RWPE1 (cell line): ENCODE results near the gene ABCA2.

Experiments
- CTCF ChIA-PET: fragments of 350-600 bp; sonication (Branson Sonifier 250); formaldehyde crosslinking; extraction: SDS; loops from one replicate; lab custom pipeline; 2021; lab: Yijun Ruan, JAX
- POLR2A ChIA-PET: fragments of 400-600 bp; formaldehyde crosslinking; extraction: SDS; loops from one replicate; lab custom pipeline; 2020; ENCODE audit warnings: antibody characterized with exemption; ENCODE audit not compliant: low non-redundant PET; lab: Yijun Ruan, JAX
- DNase-seq: peaks from one replicate; pipeline ENCODE4 v3.0.0; 2012; ENCODE audit warnings: low spot score
- H3K27ac ChIP-seq: fragments of 450-650 bp; 2 replicates; pipeline ENCODE4 v1.5.1; 2017
- CTCF ChIP-seq: fragments of 450-650 bp; conservative IDR thresholded peaks from 2 replicates; pipeline ENCODE4 v1.5.1; 2017; ENCODE audit warnings: low read depth, mild to moderate bottlenecking

Gene ABCA2

GRCh38 chr9:136997830-136998234 is 30.2 kb downstream of the ABCA2 start:
- no peak for TF ChIP-seq CTCF
- ChIA-PET CTCF (no interaction called here), POLR2A (no interaction called here)
- DNase-seq, result no peak
- peak overlapping the region; percentile 93 for H3K27ac ChIP-seq

- no peak for DNase-seq
- ChIA-PET CTCF (interaction anchor here (0.6 to 2.0 kb wide), 3 partner anchors 22 to 38 kb away, joined by 3 to 8 read pairs (median 5); no protein-coding TSS in a partner anchor), POLR2A (no interaction called here)
- TF ChIP-seq CTCF, result no peak
- peak overlapping the region; percentile 93 for H3K27ac ChIP-seq
Measured at GRCh38 chr9:136997371-136997770, 30.7 kb downstream of the ABCA2 start.

- H3K27ac ChIP-seq, result peak within 1 kb of the TSS; percentile 93
- TF ChIP-seq CTCF, result no peak
- ChIA-PET CTCF (interaction anchor here (0.6 to 2.0 kb wide), 7 partner anchors 22 to 71 kb away, joined by 3 to 9 read pairs (median 3); partner anchors contain the start of gene ABCA2), POLR2A (interaction anchor here (0.6 to 1.3 kb wide), 2 partner anchors 18 to 86 kb away, joined by 3 read pairs; no protein-coding TSS in a partner anchor)
- DNase-seq, result peak; percentile 80
Measured at GRCh38 chr9:136996361-136997292, 31.4 kb downstream of the ABCA2 start, which contains the start of gene CLIC3. Gene CLIC3, minus strand, starts transcription at chr9:136996568. Its CDS starts 25 bp downstream, at chr9:136996543.

- CTCF ChIA-PET, result interaction anchor here (0.6 to 2.0 kb wide), 6 partner anchors 32 to 172 kb away, joined by 3 to 9 read pairs (median 3); partner anchors contain the start of gene ABCA2
Measured at GRCh38 chr9:136995772-136996311, 32.2 kb downstream of the ABCA2 start.

GRCh38 chr9:136995362-136995761 is 32.7 kb downstream of the ABCA2 start:
- no peak for TF ChIP-seq CTCF
- ChIA-PET POLR2A (interaction anchor here (1.3 kb wide), 1 partner anchor 17 kb away, joined by 3 read pairs; no protein-coding TSS in a partner anchor), CTCF (interaction anchor here (0.6 to 2.0 kb wide), 5 partner anchors 33 to 171 kb away, joined by 3 to 9 read pairs (median 3); partner anchors contain the start of gene ABCA2)
- DNase-seq, result no peak
- H3K27ac ChIP-seq, result peak overlapping the region; percentile 93

More at GRCh38 chr9:136995772-136996311, 32.2 kb downstream of the ABCA2 start:
- TF ChIP-seq CTCF, result no peak
- DNase-seq, result no peak
- peak overlapping the region; percentile 93 for H3K27ac ChIP-seq
- POLR2A ChIA-PET, result interaction anchor here (1.3 kb wide), 1 partner anchor 17 kb away, joined by 3 read pairs; no protein-coding TSS in a partner anchor

- peak overlapping the region; percentile 93 for H3K27ac ChIP-seq
- POLR2A ChIA-PET, result no interaction called here
- TF ChIP-seq CTCF, result no peak
- DNase-seq, result no peak
- CTCF ChIA-PET, result interaction anchor here (0.7 to 1.5 kb wide), 2 partner anchors 33 to 171 kb away, joined by 3 read pairs; partner anchors contain the start of gene ABCA2
Measured at GRCh38 chr9:136994888-136995230, 33.2 kb downstream of the ABCA2 start.
